GM18511 (cell line): ENCODE data around the gene C17orf78.
A peak's percentile ranks its signal among the peaks of the same experiment; 100 is the strongest.
"Not testable (repeated sequence)": the region's sequence is repeated elsewhere in the genome, so short reads cannot be mapped to it uniquely, and the experiment has no call there.

Experiments used
- ATAC-seq: cut with Tn5 transposase; IDR thresholded peaks from one replicate; pipeline ENCODE4 v1.9.1; 2021; ENCODE audit warnings: mild to moderate bottlenecking, moderate library complexity; ENCODE audit not compliant: unreplicated experiment

The C17orf78 gene

DNA sequence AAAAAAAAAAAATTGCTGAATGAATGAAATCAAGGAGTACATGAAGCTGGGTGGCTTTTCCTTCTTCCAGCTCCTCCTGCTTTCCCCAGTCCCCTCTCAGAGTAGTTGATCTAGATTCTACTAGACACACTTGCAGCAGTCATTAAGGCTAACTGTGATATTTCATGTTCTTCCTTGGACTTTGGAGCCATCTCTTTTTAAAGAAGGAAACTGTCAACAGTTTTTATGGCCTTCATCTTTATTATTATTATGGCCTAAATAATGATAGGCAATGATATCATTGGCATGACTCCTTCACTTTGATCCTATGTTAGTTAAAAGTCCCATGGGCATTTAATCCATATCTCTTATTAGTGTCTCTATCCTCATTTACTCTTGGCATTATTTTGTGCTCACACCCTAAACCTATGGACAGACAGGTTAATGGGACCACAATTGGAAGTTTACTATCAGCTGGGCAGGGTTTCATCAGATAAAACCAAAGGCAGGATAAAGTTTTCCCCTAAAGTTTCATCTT, 9.7 kb downstream of the C17orf78 start:
- ATAC-seq = no peak

DNA sequence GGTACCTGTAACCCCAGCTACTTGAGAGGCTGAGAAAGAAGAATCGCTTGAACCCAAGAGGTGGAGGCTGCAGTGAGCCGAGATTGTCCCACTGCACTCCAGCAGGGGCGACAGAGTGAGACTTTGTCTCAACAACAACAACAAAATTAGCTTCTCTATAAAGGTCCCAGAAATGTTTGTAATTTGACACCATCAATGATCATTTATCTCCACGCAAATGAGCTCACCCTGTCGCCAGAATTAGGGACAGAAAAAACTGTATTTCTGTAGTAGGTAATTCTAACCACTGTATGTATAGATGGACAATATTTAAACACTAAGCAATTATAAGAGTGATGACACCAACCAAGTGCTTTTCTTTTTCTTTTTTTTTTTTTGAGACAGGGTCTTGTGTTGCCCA, 10.7 kb downstream of the C17orf78 start:
- ATAC-seq = no peak

DNA sequence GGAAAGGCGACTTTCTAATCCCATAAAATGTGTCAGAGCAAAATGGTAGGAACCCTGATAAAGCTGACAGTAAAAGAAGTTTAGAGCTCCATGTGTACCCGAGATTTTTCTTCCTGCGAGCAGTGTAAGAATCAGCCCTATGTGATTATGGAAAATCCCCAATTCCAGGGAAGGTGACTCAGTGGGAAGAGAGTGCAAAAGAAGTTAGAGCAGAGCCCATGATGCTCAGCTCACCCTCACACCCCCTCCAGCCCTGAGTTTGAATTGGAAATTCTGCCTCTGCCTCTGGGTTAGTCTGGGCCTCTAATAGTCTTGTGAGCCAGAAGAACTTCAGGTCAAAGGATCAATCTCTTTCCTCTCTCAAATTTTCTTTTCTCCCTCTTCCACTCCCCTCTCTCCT, 12.5 kb downstream of the C17orf78 start:
- no peak for ATAC-seq

DNA sequence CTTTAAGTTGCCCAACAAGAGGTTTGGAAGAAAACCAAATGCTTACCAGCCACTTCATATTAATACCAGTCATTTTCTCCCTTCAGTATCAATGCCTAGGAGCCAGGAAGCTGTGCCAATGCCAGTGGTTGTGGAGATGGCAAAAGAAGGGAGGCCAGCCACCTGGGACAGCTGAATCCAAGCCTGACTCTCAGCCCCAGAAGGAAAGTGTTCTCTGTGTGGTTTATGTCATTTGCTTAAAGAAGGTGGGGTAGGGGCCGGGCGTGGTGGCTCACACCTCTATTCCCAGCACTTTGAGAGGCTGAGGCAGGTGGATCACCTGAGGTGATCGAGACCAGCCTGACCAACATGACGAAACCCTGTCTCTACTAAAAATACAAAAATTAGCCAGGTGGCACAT, 13.4 kb downstream of the C17orf78 start:
- ATAC-seq = no peak

DNA sequence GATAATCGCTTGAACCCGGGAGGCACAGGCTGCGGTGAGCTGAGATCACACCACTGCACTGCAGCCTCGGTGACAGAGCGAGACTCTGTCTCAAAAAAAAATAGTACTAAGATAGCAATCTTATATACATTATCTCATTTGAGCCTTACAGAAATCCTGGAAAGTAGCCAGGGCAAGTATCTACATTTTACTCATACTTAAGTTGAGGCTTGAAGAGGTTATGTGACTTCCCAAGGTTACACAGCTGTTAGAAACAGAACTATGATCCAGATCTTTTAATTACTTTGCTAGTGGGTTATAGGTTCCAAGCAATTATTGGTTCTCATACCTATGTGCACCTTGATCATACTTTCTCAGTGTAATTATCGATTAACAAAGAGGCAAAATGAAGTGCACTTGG, 15.4 kb downstream of the C17orf78 start:
- no peak for ATAC-seq

DNA sequence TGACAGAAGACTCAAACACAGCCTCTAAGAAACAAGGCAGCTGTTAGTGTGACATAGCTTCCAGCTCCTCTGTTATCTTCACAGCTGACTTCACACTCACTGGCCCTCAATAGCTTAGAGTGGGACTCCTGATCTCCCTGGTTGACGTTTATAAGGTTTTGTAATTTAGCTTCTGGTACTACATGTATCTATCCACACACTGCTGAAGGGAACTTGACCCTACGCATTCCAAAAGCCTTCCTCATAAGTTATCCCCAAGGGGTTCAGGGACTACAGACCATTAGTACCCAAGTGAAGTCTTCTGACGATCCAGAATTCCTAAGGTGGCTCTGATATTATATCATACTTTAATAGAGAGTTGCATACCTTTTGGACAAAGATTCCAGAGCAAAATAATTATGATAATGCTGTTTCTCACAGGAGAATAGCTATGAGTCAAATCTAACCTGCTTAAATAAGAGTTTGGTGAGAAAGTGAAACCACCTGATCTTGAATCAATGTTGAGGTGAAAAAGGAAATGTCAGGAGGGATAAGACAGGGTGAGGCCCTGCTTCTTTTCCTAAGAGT, 16.3 kb downstream of the C17orf78 start:
- ATAC-seq = peak; percentile 49

DNA sequence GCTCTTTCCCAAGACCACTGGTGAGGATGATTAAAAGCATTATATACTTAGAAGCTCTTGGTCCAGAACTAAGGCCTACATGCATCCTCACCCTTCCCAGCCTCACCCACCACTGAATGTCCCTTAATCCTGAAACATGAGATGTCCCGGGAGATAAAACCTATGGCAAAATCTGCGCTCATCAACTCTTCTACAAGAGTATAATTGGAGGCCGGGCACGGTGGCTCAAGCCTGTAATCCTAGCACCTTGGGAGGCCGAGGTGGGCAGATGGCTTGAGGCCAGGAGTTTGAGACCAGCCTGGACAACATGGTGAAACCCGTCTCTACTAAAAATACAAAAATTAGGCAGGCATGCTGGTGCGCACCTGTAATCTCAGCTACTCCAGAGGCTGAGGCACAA, 17.6 kb downstream of the C17orf78 start:
- no peak for ATAC-seq

DNA sequence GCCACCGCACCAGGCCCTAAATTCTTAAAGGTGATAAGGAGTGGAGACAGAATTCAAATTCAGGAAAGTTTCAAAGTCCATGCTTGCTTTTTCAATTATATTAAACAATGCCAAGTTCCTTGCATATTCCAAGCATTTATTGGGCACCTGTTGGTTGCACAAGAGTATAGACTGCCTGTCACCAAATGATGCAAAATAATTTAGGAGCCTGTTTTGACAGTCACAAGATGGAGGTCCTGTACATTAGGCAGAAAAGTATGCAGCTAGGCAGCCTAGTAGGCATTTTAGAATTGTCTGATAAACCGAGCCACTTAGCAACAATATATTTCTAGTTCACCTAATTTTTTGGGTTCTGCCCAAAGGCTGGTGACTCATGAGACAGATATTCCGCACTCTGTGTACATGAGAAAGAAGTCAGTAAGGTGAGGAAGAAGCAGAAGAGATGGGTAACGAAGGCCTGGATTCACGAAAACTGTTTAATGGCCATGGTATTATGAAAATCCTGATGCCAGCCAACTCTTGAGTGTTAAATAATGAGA, 23.5 kb downstream of the C17orf78 start:
- ATAC-seq = no peak

DNA sequence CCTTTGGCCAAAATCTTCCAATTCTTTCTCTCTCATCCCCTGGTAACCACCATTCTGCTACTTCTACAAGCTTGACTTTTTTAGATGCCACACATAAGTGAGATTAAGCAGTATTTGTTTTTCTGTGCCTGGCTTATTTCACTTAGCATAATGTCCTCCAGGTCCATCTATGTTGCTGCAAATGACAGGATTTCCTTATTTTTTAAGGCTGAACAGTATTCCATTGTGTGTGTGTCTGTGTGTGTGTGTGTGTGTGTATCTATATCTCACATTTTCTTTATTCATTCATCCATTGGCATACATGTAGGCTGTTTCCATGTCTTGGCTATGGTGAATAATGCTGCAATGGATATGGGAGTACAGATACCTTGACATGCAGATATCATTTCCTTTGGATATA, 24.7 kb downstream of the C17orf78 start:
- ATAC-seq = no peak

DNA sequence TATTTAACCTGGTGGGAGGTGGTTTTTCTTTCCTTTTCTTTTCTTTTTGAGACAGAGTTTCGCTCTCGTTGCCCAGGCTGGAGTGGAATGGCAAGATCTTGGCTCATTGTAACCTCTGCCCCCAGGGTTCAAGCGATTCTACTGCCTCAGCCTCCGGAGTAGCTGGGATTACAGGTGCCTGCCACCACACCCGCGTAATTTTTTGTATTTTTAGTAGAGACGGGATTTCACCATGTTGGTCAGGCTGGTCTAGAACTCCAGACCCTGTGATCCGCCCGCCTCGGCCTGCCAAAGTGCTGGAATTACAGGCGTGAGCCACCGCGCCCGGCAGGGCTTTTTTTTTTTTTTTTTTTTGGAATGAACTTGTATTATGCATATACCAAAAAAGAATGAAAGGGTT, 29.7 kb downstream of the C17orf78 start:
- ATAC-seq = not testable (repeated sequence)

DNA sequence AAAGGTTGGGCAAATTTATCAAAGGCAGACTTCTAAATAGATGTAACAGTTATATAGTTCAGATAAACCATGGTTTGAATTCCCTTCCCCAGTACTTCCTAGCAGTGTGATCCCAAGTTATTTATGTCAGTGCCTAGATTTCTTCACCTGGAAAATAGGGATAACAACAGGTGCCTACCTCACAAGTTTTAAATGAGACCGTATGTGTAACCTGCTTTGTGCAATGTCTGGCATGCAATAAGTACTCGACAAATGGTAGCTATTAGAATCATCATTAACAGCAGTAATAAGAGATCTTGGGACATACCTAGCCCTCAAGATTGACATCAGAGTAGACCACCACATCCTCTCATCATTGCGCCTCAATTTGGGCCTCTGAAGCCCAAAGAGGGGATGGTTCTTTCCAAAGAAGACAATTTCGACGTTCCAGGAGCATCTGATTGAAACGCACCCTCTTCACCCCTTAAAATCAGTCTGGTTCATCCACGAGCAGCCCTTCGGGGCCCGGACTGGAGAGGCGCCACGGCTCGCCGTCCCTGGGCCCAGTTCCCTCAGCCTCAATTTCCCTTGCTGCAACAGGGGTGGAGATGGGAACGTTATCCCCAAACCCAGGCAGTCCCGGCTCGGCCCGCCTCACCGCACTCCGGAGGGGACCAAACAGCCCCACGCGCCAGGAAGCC, 30.3 kb downstream of the C17orf78 start:
- peak; percentile 40 for ATAC-seq

DNA sequence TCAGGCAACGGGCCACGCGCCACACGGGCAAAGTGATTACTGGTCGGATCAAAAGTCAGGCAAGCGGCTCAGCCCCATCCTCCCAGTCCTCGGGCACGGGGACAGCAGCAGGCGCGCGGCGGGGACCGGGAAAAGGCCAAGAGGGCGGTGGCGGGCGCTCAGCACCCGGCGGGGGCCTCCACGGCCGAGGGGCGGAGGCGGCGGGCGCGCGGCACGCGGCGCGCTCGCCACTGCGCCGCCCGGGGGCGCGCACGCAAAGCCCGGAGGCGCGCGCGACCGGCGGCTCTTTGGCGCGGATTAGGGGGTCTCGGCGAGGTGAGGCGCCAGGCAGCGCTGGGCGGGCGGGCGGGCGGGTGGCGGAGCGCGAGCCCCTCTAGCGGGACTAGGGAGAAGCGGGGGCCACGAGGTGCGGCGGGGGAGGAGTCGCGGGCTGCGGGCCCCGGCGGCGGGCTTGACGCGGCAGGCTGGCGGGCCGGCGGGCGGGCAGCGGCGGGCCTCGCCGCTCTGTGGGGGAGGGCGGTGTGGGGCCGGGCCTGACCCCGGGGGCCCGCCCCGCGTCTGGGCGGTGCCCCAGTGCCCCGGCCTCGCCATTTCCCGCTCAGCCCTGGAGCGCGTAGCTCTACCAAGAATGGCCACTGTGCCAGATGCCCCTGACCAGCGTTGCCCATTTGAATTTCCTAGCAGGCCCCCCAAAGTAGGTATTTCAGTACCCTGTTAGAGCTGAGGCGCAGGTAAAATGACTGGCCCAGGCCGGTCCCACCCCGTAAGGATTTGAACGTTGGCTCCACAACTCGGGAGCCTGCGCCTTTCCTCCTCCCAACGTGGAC, 31.1 kb downstream of the C17orf78 start, which contains the start of the genes ACACA and TADA2A:
Gene ACACA, minus strand, starts transcription at position 202 of the 827 bp plus-strand sequence. CDS start 537 bp downstream, outside the sequence.
Gene TADA2A, plus strand, starts transcription at position 252 of the 827 bp plus-strand sequence. CDS start 4,480 bp downstream, outside the sequence.
- ATAC-seq = peak; percentile 87

DNA sequence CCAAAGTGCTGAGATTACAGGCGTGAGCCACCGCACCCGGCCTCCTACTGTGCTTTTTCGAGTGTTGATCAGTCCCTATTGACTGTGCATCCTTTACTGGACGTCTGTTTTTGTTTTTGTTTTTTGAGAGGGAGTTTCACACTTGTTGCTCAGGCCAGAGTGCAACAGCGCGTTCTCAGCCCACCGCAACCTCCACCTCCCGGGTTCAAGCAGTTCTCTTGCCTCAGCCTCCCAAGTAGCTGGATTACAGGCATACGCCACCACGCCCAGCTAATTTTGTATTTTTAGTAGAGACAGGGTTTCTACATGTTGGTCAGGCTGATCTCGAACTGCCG, 32.3 kb downstream of the C17orf78 start:
- not testable (repeated sequence) for ATAC-seq

DNA sequence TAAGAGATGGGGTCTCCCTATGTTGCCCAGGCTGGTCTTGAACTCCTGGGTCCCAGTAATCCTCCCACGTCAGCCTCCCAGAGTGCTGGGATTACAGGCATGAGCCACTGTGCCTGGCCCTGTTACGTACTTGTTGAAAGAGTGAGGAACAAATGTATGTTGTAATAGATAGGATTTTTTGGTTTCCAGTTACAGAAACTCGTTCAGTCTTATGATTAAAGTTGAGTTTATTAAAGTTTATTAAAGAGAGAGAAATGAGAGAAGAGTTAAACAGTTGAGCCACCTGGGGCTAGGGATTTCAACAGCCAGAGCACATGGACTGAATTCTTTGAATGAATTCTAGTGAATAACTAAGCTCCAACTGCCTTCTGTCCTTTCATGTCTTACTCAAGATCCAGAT, 34.6 kb downstream of the C17orf78 start:
- ATAC-seq = no peak

DNA sequence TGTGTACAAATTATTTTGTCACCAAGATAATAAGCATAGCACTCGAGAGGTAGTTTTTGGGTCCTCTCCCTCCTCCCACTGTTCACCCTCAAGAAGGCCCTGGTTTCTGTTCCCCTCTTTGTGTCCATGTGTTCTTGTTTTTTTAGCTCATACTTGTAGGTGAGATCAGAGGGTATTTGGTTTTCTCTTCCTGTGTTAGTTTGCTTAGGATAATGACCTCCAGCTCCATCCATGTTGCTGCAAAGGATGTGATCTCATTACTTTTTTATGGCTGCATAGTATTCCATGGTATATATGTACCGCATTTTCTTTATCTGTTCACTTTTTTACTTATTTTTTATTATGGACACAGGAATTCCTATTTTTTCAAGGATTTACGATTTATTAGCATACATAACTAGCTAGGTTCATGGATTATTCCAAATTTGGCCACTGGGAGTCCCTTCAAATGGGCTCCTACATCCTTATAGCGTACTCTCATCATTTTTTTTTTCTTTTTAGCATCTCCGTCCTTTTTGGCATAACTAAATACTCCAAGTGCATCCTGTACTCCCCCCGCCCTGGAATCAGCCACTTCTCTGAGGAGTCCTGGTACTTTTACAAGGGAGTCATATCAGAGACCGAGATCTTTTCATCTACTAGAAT, 38.2 kb downstream of the C17orf78 start:
- ATAC-seq = no peak

DNA sequence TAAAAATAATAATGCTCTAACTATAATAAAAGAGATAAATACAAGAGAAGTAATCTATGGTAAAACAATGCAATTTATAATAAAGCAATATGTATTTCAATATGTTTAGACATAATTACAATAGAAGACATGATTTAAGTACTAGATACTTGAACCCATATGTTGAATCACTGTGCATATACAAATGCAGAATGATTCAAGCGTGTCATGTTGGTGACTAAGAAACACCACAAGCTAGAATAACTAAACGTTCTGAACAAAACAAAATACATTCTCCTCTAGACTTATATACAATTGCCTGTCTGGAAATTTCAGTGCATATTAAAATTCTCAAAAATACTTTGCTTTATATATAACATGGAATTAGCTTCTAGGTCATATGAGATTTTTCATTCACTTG, 42.1 kb downstream of the C17orf78 start:
- no peak for ATAC-seq

DNA sequence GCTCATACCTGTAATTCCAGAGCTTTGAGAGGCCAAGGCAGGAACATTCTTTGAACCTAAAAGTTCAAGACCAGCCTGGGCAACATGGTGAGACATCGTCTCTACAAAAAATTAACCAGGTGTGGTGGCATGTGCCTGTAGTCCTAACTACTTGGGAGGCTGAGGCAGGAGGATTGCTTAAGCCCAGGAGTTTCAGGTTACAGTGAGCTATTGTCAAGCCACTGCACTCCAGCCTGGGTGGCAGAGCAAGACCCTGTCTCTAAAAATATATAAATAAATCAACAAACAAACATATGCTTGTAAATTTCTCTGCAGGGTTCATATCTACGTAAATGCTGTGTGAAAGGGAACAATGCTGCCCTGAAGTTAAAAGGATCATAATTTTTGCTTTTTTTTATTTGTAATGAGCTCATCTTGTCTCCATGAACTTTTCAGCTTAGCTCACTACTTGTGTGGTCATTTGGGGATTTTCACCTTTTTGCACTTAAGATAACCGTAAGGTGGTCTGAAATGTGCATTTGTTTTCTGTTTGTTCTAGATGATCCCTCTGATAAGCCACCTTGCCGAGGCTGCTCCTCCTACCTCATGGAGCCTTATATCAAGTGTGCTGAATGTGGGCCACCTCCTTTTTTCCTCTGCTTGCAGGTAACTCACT, 47.3 kb downstream of the C17orf78 start:
- no peak for ATAC-seq

DNA sequence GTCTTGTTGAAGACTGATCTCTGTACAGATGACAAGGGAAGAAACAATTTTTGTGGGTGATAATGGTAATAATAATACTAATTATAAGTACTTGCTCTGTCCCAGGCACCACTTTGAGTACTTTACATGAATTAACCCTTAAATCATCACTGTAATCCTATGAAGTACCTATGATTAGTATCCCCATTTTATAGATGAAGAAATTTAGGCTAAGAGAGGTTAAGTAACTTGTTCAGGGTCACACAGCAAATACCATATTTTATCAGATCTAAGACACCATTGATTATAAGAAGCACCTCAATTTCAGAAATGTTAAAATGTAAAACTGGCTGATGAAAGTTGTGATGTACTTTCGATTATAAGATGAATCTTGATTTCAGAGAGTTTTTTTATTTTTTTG, 49.5 kb downstream of the C17orf78 start:
- no peak for ATAC-seq

DNA sequence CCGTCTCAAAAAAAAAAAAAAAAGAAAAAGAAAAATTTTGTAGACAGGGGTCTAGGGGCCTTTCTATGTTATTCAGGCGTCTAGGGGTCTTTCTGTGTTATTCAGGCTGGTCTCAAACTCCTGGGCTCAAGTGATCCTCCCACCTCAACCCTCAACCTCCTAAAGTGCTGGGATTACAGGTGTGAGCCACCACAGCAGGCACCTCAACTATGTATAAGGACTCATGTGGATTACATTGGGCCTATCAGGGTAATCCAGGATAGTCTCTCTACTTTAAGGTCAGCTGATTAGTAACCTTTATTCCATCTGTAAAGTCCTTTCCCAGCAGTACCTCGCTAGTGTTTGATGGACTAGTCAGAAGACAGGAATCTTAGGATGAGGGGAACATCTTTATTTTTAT, 53.3 kb downstream of the C17orf78 start:
- ATAC-seq = no peak

DNA sequence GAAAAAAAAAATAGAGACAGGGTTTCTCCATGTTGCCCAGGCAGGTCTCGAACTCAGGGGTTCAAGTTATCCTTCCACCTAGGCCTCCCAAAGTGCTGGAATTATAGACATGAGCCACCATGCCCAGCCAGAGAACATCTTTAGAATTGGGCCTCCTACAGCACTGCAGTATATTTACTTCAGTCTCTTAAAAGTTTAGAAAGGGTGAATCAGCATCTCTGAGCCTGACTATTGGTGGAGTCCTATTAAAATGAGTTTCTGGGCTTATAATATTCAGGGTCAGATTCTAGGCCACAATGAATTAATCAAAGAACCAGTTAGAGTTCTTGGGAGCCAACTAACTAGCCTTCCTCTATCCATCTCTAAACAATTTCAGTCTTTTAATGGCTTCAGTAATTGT, 53.7 kb downstream of the C17orf78 start:
- no peak for ATAC-seq
